Thyroid gland (tissue), 4 donors: ENCODE measurements around the gene MOBP. TPM values are rescaled to one million over a fixed set of nuclear protein-coding genes. Genes with fewer than 3 reads are reported as not detected.

Source experiments
- DNase-seq, 2 donors: peaks; one replicate each; pipeline ENCODE4 v3.0.0-alpha.2; 2019
- H3K27ac ChIP-seq, 3 donors: fragments of 200-600 bp; sonication (generic); 1 replicate in 2 of 3; 2 replicates in 1 of 3; pipeline ENCODE4 v1.5.1; 2016 to 2019; ENCODE audit warnings: mild to moderate bottlenecking in 1 of 3, moderate library complexity in 1 of 3
- H3K27me3 ChIP-seq: fragments of 200-600 bp; sonication (generic); one replicate; pipeline ENCODE4 v1.5.1; 2019
- H3K36me3 ChIP-seq, 2 donors: fragments of 200-600 bp; sonication (generic); one replicate each; pipeline ENCODE4 v1.5.1; 2016 to 2019
- H3K4me1 ChIP-seq, 2 donors: fragments of 200-600 bp; sonication (generic); one replicate each; pipeline ENCODE4 v1.5.1; 2017 to 2019
- H3K4me3 ChIP-seq, 3 donors: fragments of 200-600 bp; sonication (generic); replicated peaks in 1 of 3; 1 replicate in 2 of 3; 2 replicates in 1 of 3; pipeline ENCODE4 v1.5.1; 2016; ENCODE audit warnings: mild to moderate bottlenecking in 1 of 3
- H3K9me3 ChIP-seq: fragments of 200-600 bp; sonication (generic); one replicate; pipeline ENCODE4 v1.5.1; 2017
- POLR2A ChIP-seq, 2 donors: fragments of 450-650 bp; IDR thresholded peaks; one replicate each; pipeline ENCODE4 v1.6.1; 2017; ENCODE audit warnings: antibody characterized with exemption in 2 of 2, mild to moderate bottlenecking in 2 of 2, moderate library complexity in 1 of 2
- WGBS, 2 donors: methylation state at CpG; one replicate each; pipeline ENCODE4 v1.1.5; 2017; 5-methylcytosine and 5-hydroxymethylcytosine counted together
- intact Hi-C: fragments of 100-400 bp; cut with DNase I; formaldehyde crosslinking; loops from one replicate; pipeline ENCODE4 v1.15.1; 2023
- total RNA-seq, 4 donors: library from RNA; depleted of rRNA; stranded (reverse); fragments of >200 nt; gene quantifications; one replicate each; pipeline ENCODE4 v1.2.3, GENCODE V29; 2016
- TF ChIP-seq, protein P1 (sequence below), 6 experiments: fragments of 200-600 bp in 3 of 6; fragments of 450-650 bp in 3 of 6; sonication (generic) in 3 of 6; IDR thresholded peaks; one replicate each; pipeline ENCODE4 v1.5.1; 2016 to 2019; ENCODE audit warnings: antibody characterized with exemption in 6 of 6, mild to moderate bottlenecking in 2 of 6, inconsistent platforms in 1 of 6, moderate library complexity in 1 of 6

Gene MOBP
- total RNA-seq, 4 donors from 2014 or later, result not detected

- 88 to 89% methylated on average over 1 of the region's 1 CpG for WGBS, 2 donors
- Histone ChIP-seq H3K9me3 (no peaks in the 10 kb centered on the region), H3K27me3 (no peaks in the 10 kb centered on the region), H3K4me3 (no peak overlapping the region), H3K27ac (no peak overlapping the region), H3K4me1 (peaks cover 0 to 3% of the 10 kb centered on the region in 2 donors), H3K36me3 (no peaks in the 10 kb centered on the region)
- DNase-seq, result no peak
- intact Hi-C loops, result no loop called here
- TF ChIP-seq, protein P1, sequence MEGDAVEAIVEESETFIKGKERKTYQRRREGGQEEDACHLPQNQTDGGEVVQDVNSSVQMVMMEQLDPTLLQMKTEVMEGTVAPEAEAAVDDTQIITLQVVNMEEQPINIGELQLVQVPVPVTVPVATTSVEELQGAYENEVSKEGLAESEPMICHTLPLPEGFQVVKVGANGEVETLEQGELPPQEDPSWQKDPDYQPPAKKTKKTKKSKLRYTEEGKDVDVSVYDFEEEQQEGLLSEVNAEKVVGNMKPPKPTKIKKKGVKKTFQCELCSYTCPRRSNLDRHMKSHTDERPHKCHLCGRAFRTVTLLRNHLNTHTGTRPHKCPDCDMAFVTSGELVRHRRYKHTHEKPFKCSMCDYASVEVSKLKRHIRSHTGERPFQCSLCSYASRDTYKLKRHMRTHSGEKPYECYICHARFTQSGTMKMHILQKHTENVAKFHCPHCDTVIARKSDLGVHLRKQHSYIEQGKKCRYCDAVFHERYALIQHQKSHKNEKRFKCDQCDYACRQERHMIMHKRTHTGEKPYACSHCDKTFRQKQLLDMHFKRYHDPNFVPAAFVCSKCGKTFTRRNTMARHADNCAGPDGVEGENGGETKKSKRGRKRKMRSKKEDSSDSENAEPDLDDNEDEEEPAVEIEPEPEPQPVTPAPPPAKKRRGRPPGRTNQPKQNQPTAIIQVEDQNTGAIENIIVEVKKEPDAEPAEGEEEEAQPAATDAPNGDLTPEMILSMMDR (IDR thresholded peaks at IDR 0.05), result no peak
- no peak for TF ChIP-seq POLR2A (IDR thresholded peaks at IDR 0.05)
Observed at GRCh38 chr3:39540162-39540921, 72.9 kb downstream of the MOBP start.

DNA sequence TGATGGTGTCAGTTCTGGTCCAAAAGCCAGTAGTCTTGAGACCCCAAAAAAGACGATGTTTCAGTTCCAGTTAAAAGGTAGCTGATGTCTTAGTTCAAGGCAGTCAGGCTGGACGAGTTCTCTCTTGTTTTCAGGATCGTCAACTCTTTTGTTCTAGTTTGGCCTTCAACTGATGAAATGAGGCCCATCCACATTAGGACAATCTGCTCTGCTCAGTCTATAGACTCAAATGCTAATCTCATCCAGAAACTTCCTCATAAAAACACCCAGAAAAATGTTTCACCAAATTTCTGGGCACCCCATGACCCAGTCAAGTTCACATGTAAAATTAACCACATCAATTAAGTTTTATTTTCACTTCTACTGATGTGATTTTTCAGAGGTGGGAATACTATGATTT is 74.0 kb downstream of the MOBP start:
- 80 to 82% methylated on average over 3 of the region's 3 CpGs for WGBS, 2 donors
- intact Hi-C loops, result no loop called here
- H3K4me1 ChIP-seq, result peaks cover 0 to 3% of the 10 kb centered on the region in 2 donors
- DNase-seq, result no peak
- no peak overlapping the region for H3K27ac ChIP-seq
- H3K4me3 ChIP-seq, result no peak overlapping the region
- H3K27me3 ChIP-seq, result no peaks in the 10 kb centered on the region
- no peak for TF ChIP-seq POLR2A (IDR thresholded peaks at IDR 0.05)
- TF ChIP-seq, protein P1 (IDR thresholded peaks at IDR 0.05), result no peak
- H3K9me3 ChIP-seq, result no peaks in the 10 kb centered on the region
- H3K36me3 ChIP-seq, result no peaks in the 10 kb centered on the region

GRCh38 chr3:39541917-39542329 is 74.4 kb downstream of the MOBP start:
- H3K9me3 ChIP-seq, result no peaks in the 10 kb centered on the region
- intact Hi-C loops, result no loop called here
- TF ChIP-seq, protein P1 (IDR thresholded peaks at IDR 0.05), result peak in 3 of 6 experiments; percentile 30 to 51 (median 37)
- no peak for TF ChIP-seq POLR2A (IDR thresholded peaks at IDR 0.05)
- H3K4me1 ChIP-seq, result peaks cover 0 to 3% of the 10 kb centered on the region in 2 donors
- peak; percentile 3 to 19 for DNase-seq
- H3K4me3 ChIP-seq, result no peak overlapping the region
- no peaks in the 10 kb centered on the region for H3K36me3 ChIP-seq
- H3K27me3 ChIP-seq, result no peaks in the 10 kb centered on the region
- no peak overlapping the region for H3K27ac ChIP-seq
- WGBS, 2 donors, result 13 to 19% methylated on average over 5 of the region's 5 CpGs

GRCh38 chr3:39542588-39542988 is 75.1 kb downstream of the MOBP start:
- no peak for DNase-seq
- no peak for TF ChIP-seq POLR2A (IDR thresholded peaks at IDR 0.05)
- TF ChIP-seq, protein P1 (IDR thresholded peaks at IDR 0.05), result no peak
- H3K27me3 ChIP-seq, result no peaks in the 10 kb centered on the region
- H3K9me3 ChIP-seq, result no peaks in the 10 kb centered on the region
- peaks cover 0 to 3% of the 10 kb centered on the region in 2 donors for H3K4me1 ChIP-seq
- no peak overlapping the region for H3K27ac ChIP-seq
- no peaks in the 10 kb centered on the region for H3K36me3 ChIP-seq
- intact Hi-C loops, result no loop called here
- WGBS, 2 donors, result 89 to 92% methylated on average over 5 of the region's 5 CpGs
- no peak overlapping the region for H3K4me3 ChIP-seq

- no peak overlapping the region for H3K4me3 ChIP-seq
- TF ChIP-seq, protein P1 (IDR thresholded peaks at IDR 0.05), result no peak
- no peak for TF ChIP-seq POLR2A (IDR thresholded peaks at IDR 0.05)
- WGBS, 2 donors, result 73 to 82% methylated on average over 3 of the region's 3 CpGs
- no peaks in the 10 kb centered on the region for H3K9me3 ChIP-seq
- DNase-seq, result no peak
- intact Hi-C loops, result no loop called here
- H3K27me3 ChIP-seq, result no peaks in the 10 kb centered on the region
- no peaks in the 10 kb centered on the region for H3K4me1 ChIP-seq
- no peaks in the 10 kb centered on the region for H3K36me3 ChIP-seq
- H3K27ac ChIP-seq, result no peak overlapping the region
Observed at GRCh38 chr3:39548282-39548681, 80.8 kb downstream of the MOBP start.
